Activated CD8-positive, alpha-beta memory T cell treated with anti-CD3 and anti-CD28 coated beads for 1 hour (primary cell): ENCODE data around the gene LRRK2.
"Not testable (repeated sequence)": the region's sequence is repeated elsewhere in the genome, so short reads cannot be mapped to it uniquely, and the experiment has no call there.

ENCODE experiments used
- DNase-seq, 2 donors: peaks; one replicate each; pipeline ENCODE4 v3.0.0-alpha.2; 2020; ENCODE audit warnings: low read depth in 1 of 2; ENCODE audit errors: extremely low read depth in 1 of 2

The LRRK2 gene

GRCh38 chr12:40312982-40313576, 88.3 kb downstream of the LRRK2 start:
- DNase-seq, result no peak

- no peak for DNase-seq
Observed at GRCh38 chr12:40313928-40314327, 89.1 kb downstream of the LRRK2 start.

- DNase-seq, result no peak
Observed at GRCh38 chr12:40314927-40315326, 90.1 kb downstream of the LRRK2 start.

GRCh38 chr12:40315375-40315774, 90.6 kb downstream of the LRRK2 start:
- no peak for DNase-seq

- no peak for DNase-seq
Observed at GRCh38 chr12:40324261-40324660, 99.5 kb downstream of the LRRK2 start.

GRCh38 chr12:40325349-40325960, 100.7 kb downstream of the LRRK2 start:
- no peak for DNase-seq

- no peak for DNase-seq
Observed at GRCh38 chr12:40327535-40327934, 102.7 kb downstream of the LRRK2 start.

GRCh38 chr12:40330180-40330579, 105.4 kb downstream of the LRRK2 start:
- no peak for DNase-seq

- DNase-seq, result no peak
Observed at GRCh38 chr12:40331886-40332285, 107.1 kb downstream of the LRRK2 start.

- no peak for DNase-seq
Observed at GRCh38 chr12:40335991-40336390, 111.2 kb downstream of the LRRK2 start.

- DNase-seq, result no peak
Observed at GRCh38 chr12:40336573-40337199, 111.9 kb downstream of the LRRK2 start.

- no peak for DNase-seq
Observed at GRCh38 chr12:40338071-40338470, 113.3 kb downstream of the LRRK2 start.

GRCh38 chr12:40338621-40339020, 113.8 kb downstream of the LRRK2 start:
- no peak for DNase-seq

GRCh38 chr12:40342010-40342409, 117.2 kb downstream of the LRRK2 start:
- DNase-seq, result no peak

- DNase-seq, result no peak
Observed at GRCh38 chr12:40343124-40343523, 118.3 kb downstream of the LRRK2 start.

- DNase-seq, result no peak
Observed at GRCh38 chr12:40344312-40344711, 119.5 kb downstream of the LRRK2 start.

- DNase-seq, result no peak
Observed at GRCh38 chr12:40351976-40352375, 127.2 kb downstream of the LRRK2 start.

GRCh38 chr12:40375076-40375475, 150.3 kb downstream of the LRRK2 start:
- no peak for DNase-seq

- DNase-seq, result no peak
Observed at GRCh38 chr12:40376533-40377267, 151.9 kb downstream of the LRRK2 start.

- DNase-seq, result no peak
Observed at GRCh38 chr12:40378691-40379090, 153.9 kb downstream of the LRRK2 start.

- no peak for DNase-seq
Observed at GRCh38 chr12:40382217-40382616, 157.4 kb downstream of the LRRK2 start.

GRCh38 chr12:40387279-40387678, 162.5 kb downstream of the LRRK2 start:
- DNase-seq, result not testable (repeated sequence)
